Adrenal gland (tissue), 5 donors: ENCODE measurements around the gene ITIH6.

Experiments used
- CTCF ChIP-seq, 6 experiments: fragments of 450-650 bp in 4 of 6; fragments of 200-600 bp in 2 of 6; sonication (generic) in 1 of 6; IDR thresholded peaks; 1 replicate in 5 of 6; 2 replicates in 1 of 6; pipeline versions ENCODE4 v1.5.1 to v1.8.0; 2016 to 2021; ENCODE audit warnings: antibody characterized with exemption in 6 of 6, mild to moderate bottlenecking in 2 of 6, moderate library complexity in 1 of 6
- POLR2A ChIP-seq, 2 donors: fragments of 450-650 bp; IDR thresholded peaks; one replicate each; pipeline ENCODE4 v1.6.1; 2017; ENCODE audit warnings: antibody characterized with exemption in 2 of 2, mild to moderate bottlenecking in 2 of 2, moderate library complexity in 1 of 2
- donor health status: DM: no; HTN: no; CAD: no.

DNA sequence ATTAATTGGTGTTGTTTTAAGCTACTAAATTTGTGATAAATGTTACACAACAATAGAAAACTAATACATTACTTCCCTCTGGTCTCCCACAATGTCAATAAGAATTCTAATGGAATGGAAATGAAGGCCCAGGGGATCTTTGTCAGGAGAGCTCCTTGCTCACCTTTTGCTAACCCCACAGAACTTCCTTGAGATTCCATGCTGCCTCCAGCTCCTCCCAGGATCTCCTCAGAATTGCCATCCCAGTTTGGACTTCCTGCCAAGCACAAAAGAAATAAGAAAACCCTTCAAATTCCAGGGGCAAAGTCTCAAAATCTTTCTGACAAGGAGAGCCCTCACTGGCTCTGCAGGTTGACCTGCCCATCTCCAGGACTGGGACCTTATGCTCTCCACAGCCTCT is 43.2 kb downstream of the ITIH6 start:
- TF ChIP-seq CTCF (IDR thresholded peaks at IDR 0.05): no peak
- no peak for TF ChIP-seq POLR2A (IDR thresholded peaks at IDR 0.05)
